ENCODE measurements around the gene RINT1.
A peak's percentile ranks its signal among the peaks of the same experiment; 100 is the strongest.

Gene RINT1

GRCh38 chr7:105578496-105578895 is 46.5 kb downstream of the RINT1 start:
- no peak overlapping the region for H3K9ac ChIP-seq (ENCODE audit: low read length)
- H2BK120ac ChIP-seq (ENCODE audit: low read depth, low read length), result no peak overlapping the region
- no peak overlapping the region for H2AK5ac ChIP-seq (ENCODE audit: low read length)
- no peaks in the 10 kb centered on the region for H3K4me1 ChIP-seq (ENCODE audit: control insufficient read depth, low read depth, low read length)
- no peaks in the 10 kb centered on the region for H3K79me1 ChIP-seq (ENCODE audit: low read length)
- no peak overlapping the region for H2BK5ac ChIP-seq (ENCODE audit: low read length)
- H3K4ac ChIP-seq (ENCODE audit: low read depth, low read length), result no peak overlapping the region
- no peak overlapping the region for H3K27ac ChIP-seq (ENCODE audit: low read depth, low read length)
- no peak overlapping the region for H3K4me3 ChIP-seq (ENCODE audit: low read length)
- no peak overlapping the region for H3K56ac ChIP-seq (ENCODE audit: low read length)
- H3K4me2 ChIP-seq (ENCODE audit: low read length), result no peak overlapping the region
- no peak overlapping the region for H2BK15ac ChIP-seq (replicated peaks; ENCODE audit: low read depth)
- H3K36me3 ChIP-seq (ENCODE audit: control insufficient read depth, insufficient read depth, low read length), result no peaks in the 10 kb centered on the region
- no peak overlapping the region for H3K23ac ChIP-seq (ENCODE audit: low read length)
- DNase-seq, result no peak
- H3K18ac ChIP-seq (ENCODE audit: low read length), result no peak overlapping the region
- no peak overlapping the region for H4K5ac ChIP-seq (ENCODE audit: low read length)
- no peaks in the 10 kb centered on the region for H3K27me3 ChIP-seq (ENCODE audit: insufficient read depth, low read length, poor library complexity)
- H3K79me2 ChIP-seq (ENCODE audit: control insufficient read depth, insufficient read depth, low read length), result no peaks in the 10 kb centered on the region
- no peak overlapping the region for H4K8ac ChIP-seq (ENCODE audit: low read depth, low read length)

GRCh38 chr7:105580022-105580740 is 48.2 kb downstream of the RINT1 start:
- H3K27me3 ChIP-seq (ENCODE audit: insufficient read depth, low read length, poor library complexity), result no peaks in the 10 kb centered on the region
- no peak overlapping the region for H2BK120ac ChIP-seq (ENCODE audit: low read depth, low read length)
- H3K4me2 ChIP-seq (ENCODE audit: low read length), result no peak overlapping the region
- no peaks in the 10 kb centered on the region for H3K79me1 ChIP-seq (ENCODE audit: low read length)
- H3K18ac ChIP-seq (ENCODE audit: low read length), result no peak overlapping the region
- H3K4ac ChIP-seq (ENCODE audit: low read depth, low read length), result no peak overlapping the region
- no peak overlapping the region for H4K8ac ChIP-seq (ENCODE audit: low read depth, low read length)
- no peak overlapping the region for H4K5ac ChIP-seq (ENCODE audit: low read length)
- no peak overlapping the region for H3K23ac ChIP-seq (ENCODE audit: low read length)
- no peak overlapping the region for H3K27ac ChIP-seq (ENCODE audit: low read depth, low read length)
- no peaks in the 10 kb centered on the region for H3K4me1 ChIP-seq (ENCODE audit: control insufficient read depth, low read depth, low read length)
- no peak overlapping the region for H2AK5ac ChIP-seq (ENCODE audit: low read length)
- H2BK15ac ChIP-seq (replicated peaks; ENCODE audit: low read depth), result no peak overlapping the region
- peak; percentile 68 for DNase-seq
- no peaks in the 10 kb centered on the region for H3K79me2 ChIP-seq (ENCODE audit: control insufficient read depth, insufficient read depth, low read length)
- no peak overlapping the region for H3K9ac ChIP-seq (ENCODE audit: low read length)
- no peak overlapping the region for H2BK5ac ChIP-seq (ENCODE audit: low read length)
- no CpG with 5 or more reads among the region's 22 CpGs for WGBS (ENCODE audit: extremely low coverage, insufficient coverage, low lambda C conversion rate)
- no peaks in the 10 kb centered on the region for H3K36me3 ChIP-seq (ENCODE audit: control insufficient read depth, insufficient read depth, low read length)
- no peak overlapping the region for H3K4me3 ChIP-seq (ENCODE audit: low read length)
- no peak overlapping the region for H3K56ac ChIP-seq (ENCODE audit: low read length)

DNA sequence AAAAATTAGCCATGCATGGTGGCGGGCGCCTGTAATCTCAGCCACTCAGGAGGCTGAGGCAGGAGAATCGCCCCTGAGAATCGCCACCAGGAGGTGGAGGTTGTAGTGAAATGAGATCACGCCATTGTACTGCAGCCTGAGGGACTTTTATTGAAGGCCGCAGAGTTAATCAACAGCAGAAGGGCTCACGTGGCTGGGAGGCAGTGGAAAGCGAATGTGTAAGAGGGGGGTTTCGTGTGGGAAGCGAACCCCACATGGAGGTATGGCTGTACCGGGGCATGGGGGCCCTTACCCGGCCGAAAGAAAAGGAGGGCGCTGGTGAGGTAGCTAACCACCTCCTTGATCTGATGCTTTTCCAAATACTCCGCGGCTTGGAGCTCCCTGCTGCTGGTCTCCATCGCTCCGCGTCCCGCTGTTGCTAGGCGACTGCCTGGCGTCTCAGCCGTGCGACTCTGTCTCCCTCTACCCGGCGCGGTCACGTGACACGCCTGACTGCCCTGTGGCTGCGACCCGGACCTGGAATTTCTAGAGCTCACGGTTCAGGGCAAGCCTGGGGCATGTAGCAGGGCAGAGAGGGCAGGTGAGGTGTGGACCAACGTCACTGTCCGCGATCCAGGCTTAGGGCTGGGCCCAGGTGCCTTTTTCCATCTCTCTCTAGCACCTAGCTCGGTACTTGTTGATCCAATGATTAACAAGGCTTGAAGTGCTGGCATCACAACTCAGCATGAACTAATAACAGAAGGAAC is 49.2 kb downstream of the RINT1 start, which contains the start of gene EFCAB10:
Gene EFCAB10 (minus strand): TSS at position 428 of the 746 bp plus-strand sequence. CDS start 30 bp downstream, at position 398.
- no peak within 1 kb of the TSS for H2BK15ac ChIP-seq (replicated peaks; ENCODE audit: low read depth)
- peak within 1 kb of the TSS; percentile 92 for H3K56ac ChIP-seq (ENCODE audit: low read length)
- peak within 1 kb of the TSS; percentile 77 for H3K9ac ChIP-seq (ENCODE audit: low read length)
- H3K4me1 ChIP-seq (ENCODE audit: control insufficient read depth, low read depth, low read length), result no peaks in the 10 kb centered on the region
- peak within 1 kb of the TSS; percentile 71 for H2BK5ac ChIP-seq (ENCODE audit: low read length)
- no peaks in the 10 kb centered on the region for H3K36me3 ChIP-seq (ENCODE audit: control insufficient read depth, insufficient read depth, low read length)
- no CpG with 5 or more reads among the region's 36 CpGs for WGBS (ENCODE audit: extremely low coverage, insufficient coverage, low lambda C conversion rate)
- no peak within 1 kb of the TSS for H3K4ac ChIP-seq (ENCODE audit: low read depth, low read length)
- H3K4me3 ChIP-seq (ENCODE audit: low read length), result peak within 1 kb of the TSS; percentile 44
- peak; percentile 97 for DNase-seq
- H3K4me2 ChIP-seq (ENCODE audit: low read length), result peak within 1 kb of the TSS; percentile 88
- no peak within 1 kb of the TSS for H3K23ac ChIP-seq (ENCODE audit: low read length)
- H4K5ac ChIP-seq (ENCODE audit: low read length), result peak within 1 kb of the TSS; percentile 88
- no peak within 1 kb of the TSS for H2AK5ac ChIP-seq (ENCODE audit: low read length)
- H2BK120ac ChIP-seq (ENCODE audit: low read depth, low read length), result no peak within 1 kb of the TSS
- no peak within 1 kb of the TSS for H3K18ac ChIP-seq (ENCODE audit: low read length)
- peak within 1 kb of the TSS; percentile 52 for H3K27ac ChIP-seq (ENCODE audit: low read depth, low read length)
- no peaks in the 10 kb centered on the region for H3K27me3 ChIP-seq (ENCODE audit: insufficient read depth, low read length, poor library complexity)
- H3K79me2 ChIP-seq (ENCODE audit: control insufficient read depth, insufficient read depth, low read length), result no peaks in the 10 kb centered on the region
- H4K8ac ChIP-seq (ENCODE audit: low read depth, low read length), result no peak within 1 kb of the TSS
- no peaks in the 10 kb centered on the region for H3K79me1 ChIP-seq (ENCODE audit: low read length)

GRCh38 chr7:105583061-105583460 is 51.1 kb downstream of the RINT1 start:
- no peak overlapping the region for H3K56ac ChIP-seq (ENCODE audit: low read length)
- no peak overlapping the region for H3K4ac ChIP-seq (ENCODE audit: low read depth, low read length)
- WGBS (ENCODE audit: extremely low coverage, insufficient coverage, low lambda C conversion rate), result no CpG with 5 or more reads among the region's 39 CpGs
- no peak overlapping the region for H3K4me2 ChIP-seq (ENCODE audit: low read length)
- H4K5ac ChIP-seq (ENCODE audit: low read length), result no peak overlapping the region
- no peak overlapping the region for H2BK15ac ChIP-seq (replicated peaks; ENCODE audit: low read depth)
- no peak overlapping the region for H2BK120ac ChIP-seq (ENCODE audit: low read depth, low read length)
- no peaks in the 10 kb centered on the region for H3K4me1 ChIP-seq (ENCODE audit: control insufficient read depth, low read depth, low read length)
- DNase-seq, result no peak
- no peak overlapping the region for H3K4me3 ChIP-seq (ENCODE audit: low read length)
- H3K23ac ChIP-seq (ENCODE audit: low read length), result no peak overlapping the region
- H3K79me1 ChIP-seq (ENCODE audit: low read length), result no peaks in the 10 kb centered on the region
- H3K27ac ChIP-seq (ENCODE audit: low read depth, low read length), result no peak overlapping the region
- no peaks in the 10 kb centered on the region for H3K79me2 ChIP-seq (ENCODE audit: control insufficient read depth, insufficient read depth, low read length)
- no peak overlapping the region for H2AK5ac ChIP-seq (ENCODE audit: low read length)
- H4K8ac ChIP-seq (ENCODE audit: low read depth, low read length), result peak overlapping the region; percentile 40
- H3K9ac ChIP-seq (ENCODE audit: low read length), result no peak overlapping the region
- H2BK5ac ChIP-seq (ENCODE audit: low read length), result no peak overlapping the region
- no peak overlapping the region for H3K18ac ChIP-seq (ENCODE audit: low read length)
- H3K27me3 ChIP-seq (ENCODE audit: insufficient read depth, low read length, poor library complexity), result no peaks in the 10 kb centered on the region
- no peaks in the 10 kb centered on the region for H3K36me3 ChIP-seq (ENCODE audit: control insufficient read depth, insufficient read depth, low read length)

DNA sequence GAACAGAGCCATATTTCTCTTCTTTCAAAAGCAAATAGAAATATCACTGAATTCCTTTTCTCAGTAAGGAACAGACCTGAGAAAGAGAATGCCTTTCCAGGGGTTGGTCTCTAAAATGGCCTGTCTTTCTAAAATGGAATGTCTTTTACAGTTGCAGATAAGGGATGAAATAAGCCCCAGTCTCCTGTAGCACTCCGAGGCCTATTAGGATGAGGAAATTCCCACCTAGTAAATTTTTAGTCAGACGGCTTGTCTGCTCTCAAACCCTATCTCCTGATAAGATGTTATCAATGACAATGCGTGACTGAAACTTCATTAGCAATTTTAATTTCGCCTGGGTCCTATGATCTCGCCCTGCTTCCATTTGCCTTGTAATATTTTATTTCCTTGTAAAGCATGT is 52.2 kb downstream of the RINT1 start:
- no peak overlapping the region for H3K4me2 ChIP-seq (ENCODE audit: low read length)

More for the DNA sequence above, 52.2 kb downstream of the RINT1 start:
- Histone ChIP-seq H3K4ac (ENCODE audit: low read depth, low read length) (no peak overlapping the region), H3K18ac (ENCODE audit: low read length) (no peak overlapping the region), H3K4me3 (ENCODE audit: low read length) (no peak overlapping the region), H4K5ac (ENCODE audit: low read length) (no peak overlapping the region), H2BK5ac (ENCODE audit: low read length) (no peak overlapping the region), H2AK5ac (ENCODE audit: low read length) (no peak overlapping the region), H3K9ac (ENCODE audit: low read length) (no peak overlapping the region), H3K56ac (ENCODE audit: low read length) (no peak overlapping the region), H4K8ac (ENCODE audit: low read depth, low read length) (no peak overlapping the region), H3K79me1 (ENCODE audit: low read length) (no peaks in the 10 kb centered on the region), H3K4me1 (ENCODE audit: control insufficient read depth, low read depth, low read length) (no peaks in the 10 kb centered on the region), H3K27me3 (ENCODE audit: insufficient read depth, low read length, poor library complexity) (no peaks in the 10 kb centered on the region), H3K36me3 (ENCODE audit: control insufficient read depth, insufficient read depth, low read length) (no peaks in the 10 kb centered on the region), H2BK120ac (ENCODE audit: low read depth, low read length) (no peak overlapping the region), H3K79me2 (ENCODE audit: control insufficient read depth, insufficient read depth, low read length) (no peaks in the 10 kb centered on the region), H3K23ac (ENCODE audit: low read length) (no peak overlapping the region), H3K27ac (ENCODE audit: low read depth, low read length) (no peak overlapping the region), H2BK15ac (replicated peaks; ENCODE audit: low read depth) (no peak overlapping the region)
- DNase-seq, result peak; percentile 39
- no CpG with 5 or more reads among the region's 5 CpGs for WGBS (ENCODE audit: extremely low coverage, insufficient coverage, low lambda C conversion rate)
